GM21526 (cell line): ENCODE measurements around the gene SYNE2.

Experiments
- ATAC-seq: cut with Tn5 transposase; IDR thresholded peaks from one replicate; pipeline ENCODE4 v1.9.1; 2021; ENCODE audit warnings: moderate library complexity; ENCODE audit not compliant: unreplicated experiment, low FRiP score

The SYNE2 gene

DNA sequence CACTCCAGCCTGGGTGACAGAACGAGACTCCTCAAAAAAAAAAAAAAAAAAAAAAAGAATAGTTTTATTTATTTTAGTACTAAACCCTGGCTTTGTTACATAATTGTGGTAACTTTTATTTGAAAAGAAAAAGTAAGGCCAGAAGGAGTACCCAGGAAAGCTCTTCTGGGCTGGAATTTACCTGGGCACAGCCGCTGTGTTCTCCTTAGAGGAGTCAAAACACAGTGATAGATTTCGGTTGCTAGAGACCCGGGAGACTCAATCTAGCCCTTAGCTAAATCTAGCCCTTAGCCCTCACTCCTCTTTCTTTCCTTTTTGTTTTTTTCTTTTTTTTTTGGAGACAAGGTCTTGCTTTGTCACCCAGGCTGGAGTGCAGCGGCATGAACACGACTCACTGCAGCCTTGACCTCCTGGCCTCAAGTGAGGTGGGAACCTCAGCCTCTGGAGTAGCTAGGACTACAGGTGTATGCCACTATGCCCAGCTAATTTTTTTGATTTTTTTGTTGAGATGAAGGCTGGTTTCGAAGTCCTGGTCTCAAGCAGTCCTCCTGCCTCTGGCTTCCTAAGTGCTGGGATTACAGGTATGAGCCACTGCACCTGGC is 49.7 kb downstream of the SYNE2 start:
- ATAC-seq = no peak

DNA sequence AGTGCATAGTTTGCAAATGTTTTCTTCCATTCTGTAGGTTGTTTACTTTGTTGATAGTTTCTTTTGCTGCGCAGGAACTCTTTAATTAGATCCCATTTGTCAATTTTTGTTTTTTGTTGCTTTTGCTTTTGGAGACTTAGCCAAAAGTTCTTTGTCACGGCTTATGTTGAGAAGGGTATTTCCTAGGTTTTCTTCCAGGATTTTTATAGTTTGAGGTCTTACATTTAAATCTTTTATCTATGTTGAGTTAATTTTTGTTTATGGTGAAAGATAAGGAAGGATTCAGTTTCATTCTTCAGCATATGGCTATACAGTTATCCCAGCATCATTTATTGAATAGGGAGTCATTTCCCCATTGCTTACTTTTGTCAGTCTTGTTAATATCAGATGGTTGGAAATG is 51.9 kb downstream of the SYNE2 start:
- no peak for ATAC-seq

DNA sequence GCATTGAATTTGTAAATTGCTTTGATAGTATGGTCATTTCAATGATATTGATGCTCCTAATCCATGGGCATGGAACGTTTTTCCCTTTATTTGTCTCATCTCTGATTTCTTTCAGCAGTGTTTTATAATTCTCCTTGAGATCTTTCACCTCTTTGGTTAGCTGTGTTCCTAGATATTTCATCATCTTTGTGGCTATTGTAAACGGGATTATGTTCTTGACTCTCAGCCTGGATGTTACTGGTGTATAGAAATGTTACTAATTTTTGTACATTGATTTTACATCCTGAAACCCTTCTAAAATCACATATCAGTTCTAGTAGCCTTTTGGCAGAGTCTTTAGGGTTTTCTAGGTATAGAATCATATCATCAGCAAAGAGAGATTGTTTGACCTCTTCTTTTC is 52.6 kb downstream of the SYNE2 start:
- no peak for ATAC-seq

DNA sequence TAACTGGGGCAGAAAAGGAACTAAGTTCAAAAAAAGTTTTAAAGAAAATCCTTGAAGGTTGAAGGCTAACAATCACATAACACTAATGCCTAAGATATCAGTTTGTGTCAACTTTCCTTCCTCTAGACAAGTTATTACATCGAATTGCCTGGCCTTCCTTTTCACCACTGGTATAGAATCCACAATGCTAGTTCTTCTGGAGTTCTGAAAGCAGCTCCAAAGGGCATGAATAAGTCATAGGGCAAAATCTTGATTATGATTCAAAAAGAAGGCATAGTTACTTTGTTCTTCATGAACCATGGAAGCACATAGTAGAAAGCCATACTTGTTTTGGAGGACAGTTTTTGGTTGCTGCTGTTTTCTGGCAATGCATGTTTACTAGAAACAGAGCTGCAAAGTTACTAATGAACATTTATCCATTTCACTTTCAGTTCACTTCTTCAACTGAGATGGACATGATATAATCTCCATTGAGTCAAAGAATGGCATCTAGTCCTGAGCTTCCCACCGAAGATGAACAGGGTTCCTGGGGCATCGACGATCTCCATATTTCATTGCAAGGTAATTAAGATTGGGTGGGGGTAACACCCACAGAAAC is 56.0 kb downstream of the SYNE2 start:
- ATAC-seq = no peak

DNA sequence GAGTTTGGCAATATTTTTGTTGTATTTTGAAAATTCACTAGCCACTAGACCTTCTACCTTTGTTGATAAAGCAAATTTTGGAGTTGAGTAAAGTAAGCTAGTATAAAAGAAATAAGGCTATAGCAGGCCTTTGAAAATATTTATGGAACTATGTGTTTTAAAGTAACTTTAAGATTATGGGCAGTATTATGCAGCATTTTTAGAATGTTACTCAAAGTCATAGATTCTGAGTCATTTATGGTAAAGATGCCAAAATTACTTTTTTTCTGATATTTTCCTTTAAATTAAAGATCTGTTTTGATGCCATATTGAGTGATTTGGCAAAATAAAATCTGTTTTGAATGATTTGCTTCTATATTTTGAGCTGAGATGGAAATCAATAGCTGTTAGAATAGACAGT is 57.2 kb downstream of the SYNE2 start:
- no peak for ATAC-seq

DNA sequence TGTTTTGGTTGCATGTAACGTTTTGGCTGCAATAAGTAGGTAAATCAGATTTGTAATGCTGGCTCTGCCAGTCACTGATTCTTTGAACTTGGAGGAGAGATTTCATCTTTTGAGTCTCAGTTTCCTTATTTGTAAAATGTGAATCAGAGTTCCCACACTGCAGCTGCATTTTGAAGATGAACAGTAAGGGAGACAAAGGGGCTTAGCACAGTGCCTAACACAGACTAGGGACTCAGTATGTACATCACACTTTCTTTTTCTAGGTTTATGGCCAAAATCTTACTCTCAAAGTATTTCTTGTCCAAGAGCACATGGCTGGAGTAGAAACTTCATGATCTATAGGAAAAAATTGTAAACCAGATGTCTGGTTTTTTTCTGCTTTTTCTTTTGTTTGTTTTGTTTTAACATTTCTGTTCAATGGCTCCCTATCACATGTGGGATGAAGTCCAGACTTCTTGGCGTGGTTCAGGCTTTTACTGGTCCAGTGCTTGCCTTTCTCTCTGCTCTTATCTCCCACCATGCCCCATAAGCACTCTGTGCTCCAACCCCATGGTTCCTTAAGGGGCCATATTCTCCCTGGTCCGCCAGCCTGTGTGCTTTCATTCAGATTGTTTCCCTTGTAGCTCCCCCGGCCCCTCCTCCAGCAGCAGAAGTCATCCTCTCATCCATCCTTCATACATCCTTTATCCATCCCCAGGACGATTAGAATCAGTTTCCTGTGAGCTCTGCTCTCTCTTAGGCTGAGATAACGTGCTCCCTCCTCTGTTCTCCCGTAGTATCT is 58.0 kb downstream of the SYNE2 start:
- ATAC-seq = no peak

DNA sequence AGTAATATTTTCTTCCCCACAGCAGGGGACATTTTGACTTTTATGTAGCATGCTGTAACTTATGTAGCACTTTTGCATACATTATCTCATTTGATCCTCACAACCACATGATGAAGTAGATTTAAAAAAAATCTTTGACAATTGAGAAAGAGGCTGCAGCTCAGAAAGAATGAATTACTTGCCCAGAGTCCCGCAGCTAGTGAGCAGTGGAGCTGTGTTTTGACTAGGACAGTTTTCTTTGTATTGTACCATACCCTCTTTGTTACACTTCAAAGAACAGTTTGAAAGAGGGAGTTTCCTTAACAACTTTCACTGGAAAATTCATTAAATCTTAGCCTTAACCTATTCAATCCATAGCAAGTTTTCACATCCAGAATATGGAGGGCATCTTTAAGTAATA is 58.6 kb downstream of the SYNE2 start:
- ATAC-seq = no peak

DNA sequence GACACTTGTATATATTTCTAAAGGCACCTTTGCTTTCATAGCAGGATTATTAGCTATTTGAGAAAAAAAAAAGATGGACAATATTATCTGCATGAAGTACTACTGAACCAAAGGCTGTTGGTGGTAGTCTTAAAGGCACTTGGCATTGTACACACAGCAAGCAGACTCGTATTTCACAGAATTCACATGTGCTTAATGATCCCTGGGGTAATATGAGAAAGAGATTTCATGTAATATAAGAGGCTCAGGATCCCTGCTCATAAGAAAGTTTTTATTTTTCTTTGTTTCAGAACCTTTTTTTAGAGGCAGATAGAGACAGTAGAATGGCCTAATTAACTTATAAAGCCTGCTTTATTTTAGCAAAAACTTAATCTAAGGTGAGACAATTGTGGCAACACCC is 59.5 kb downstream of the SYNE2 start:
- no peak for ATAC-seq

DNA sequence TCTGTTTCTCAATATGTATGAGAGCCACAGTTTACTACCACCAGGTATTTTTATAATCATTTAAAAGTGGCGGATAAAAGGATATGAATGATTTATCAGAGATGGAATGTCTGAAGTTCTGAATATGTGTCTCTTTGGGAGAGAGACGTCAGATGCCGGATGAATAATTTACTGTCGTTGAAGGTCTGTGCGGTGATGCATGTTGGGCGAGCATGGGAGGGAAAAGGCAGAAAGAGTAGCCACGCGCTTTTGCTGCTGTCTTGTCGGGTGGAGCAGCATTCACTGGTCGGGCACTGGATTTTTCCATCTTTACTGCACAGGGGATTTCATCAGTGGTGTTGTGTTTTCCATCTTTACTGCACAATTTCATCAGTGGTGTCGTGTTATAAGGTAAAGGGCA is 65.6 kb downstream of the SYNE2 start:
- no peak for ATAC-seq

DNA sequence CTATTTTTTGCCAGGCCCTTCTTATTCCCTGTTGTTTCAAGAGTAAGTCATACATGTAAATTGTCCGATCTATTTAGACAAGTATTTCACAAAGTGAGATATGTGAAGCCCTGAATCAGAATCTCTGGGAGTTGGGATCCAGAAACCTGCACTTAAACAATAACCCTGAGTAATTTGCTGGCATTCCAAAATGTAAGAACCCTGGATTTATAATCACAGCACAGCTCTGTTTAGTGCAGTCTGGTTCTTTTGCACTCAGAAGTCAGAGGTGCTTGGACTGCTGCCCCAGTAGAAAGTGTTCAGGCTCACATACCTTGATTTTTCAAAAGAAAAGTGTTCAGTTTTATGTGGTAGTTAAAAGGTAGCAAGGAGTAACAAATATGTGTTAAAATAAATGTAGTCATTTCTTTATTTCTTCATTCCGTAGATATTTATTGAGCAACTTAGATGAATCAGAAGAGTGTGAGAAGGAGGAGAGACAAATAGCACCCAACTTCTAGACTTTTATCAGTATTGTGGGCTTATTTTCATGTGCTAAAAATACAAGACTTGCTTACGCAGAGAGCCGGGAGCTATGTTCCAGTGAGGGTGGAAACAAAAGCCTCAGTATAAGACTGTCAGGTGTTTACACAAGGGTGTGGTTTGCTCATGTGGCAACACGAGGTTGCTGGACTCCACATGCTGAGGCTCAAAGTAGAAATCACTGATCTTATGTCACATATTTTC is 70.1 kb downstream of the SYNE2 start:
- no peak for ATAC-seq

DNA sequence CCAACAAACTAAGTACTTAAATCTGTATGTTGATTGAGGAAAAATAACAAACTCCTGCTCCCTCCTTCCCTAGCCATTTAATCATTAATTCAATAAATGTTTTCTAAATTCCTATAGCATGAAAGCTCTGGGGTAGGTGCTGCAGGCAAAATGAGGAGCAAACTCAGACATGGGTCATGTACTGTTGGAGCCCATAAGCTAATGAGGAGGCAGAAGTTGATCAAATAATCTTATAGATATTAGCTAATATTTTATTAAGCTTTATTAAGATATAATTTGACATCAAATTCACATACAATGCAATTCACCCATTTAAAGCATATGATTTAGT is 70.6 kb downstream of the SYNE2 start:
- no peak for ATAC-seq

DNA sequence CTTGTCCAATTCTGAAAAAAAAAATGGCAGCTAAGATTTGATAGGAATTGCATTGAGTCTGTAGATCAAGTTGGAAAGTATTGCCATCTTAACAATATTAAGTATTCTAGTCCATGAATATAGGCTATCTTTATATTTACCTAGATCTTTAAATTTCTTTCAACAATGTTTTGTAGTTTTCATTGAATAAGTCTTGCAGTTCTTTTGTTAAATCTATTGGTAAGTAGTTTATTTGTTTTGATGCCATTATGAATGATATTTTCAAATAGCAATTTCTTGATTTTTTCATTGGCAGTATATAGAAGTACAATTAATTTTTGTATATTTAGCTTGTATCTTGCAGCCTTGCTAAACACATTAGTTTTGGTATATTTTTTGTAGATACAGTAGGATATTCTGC is 71.6 kb downstream of the SYNE2 start:
- no peak for ATAC-seq

DNA sequence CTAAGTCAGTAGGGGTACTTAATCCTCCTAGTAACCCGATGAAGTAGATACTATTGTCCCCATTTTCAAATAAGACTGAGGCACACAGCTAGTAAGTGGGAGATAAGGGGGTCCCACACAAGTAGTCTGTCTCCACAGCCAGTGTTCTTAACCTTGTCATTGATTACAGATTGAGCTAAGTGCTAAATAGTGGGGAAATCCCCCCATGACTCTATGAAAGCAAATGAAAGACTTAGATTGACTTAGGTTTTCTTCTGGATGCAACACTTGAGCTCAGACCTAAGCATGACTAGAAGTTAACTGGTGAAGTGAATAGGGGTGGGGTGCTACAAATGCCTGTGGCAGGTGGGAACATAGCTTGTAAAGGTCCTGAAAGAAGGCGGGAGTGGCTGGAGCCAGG is 73.8 kb downstream of the SYNE2 start:
- no peak for ATAC-seq

DNA sequence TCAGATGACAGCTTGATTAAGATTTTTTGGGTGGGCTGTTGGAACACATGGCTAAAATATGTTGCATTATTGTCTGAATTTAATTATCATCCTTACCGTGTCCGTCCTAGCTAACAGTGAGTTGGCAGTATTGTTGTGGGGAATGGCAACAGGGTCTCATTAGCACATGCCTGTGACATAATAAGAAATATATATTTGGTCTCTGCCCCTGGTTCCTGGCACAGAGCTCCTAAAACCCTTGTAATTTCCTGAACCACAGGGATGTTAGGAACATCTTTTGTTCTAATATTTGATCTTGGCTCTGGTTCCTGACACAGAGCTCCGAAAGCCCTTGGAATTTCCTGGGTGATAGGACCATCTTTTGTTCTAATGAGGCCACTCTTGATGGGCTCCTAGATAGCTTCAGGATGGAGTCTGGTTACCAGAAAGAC is 76.0 kb downstream of the SYNE2 start:
- ATAC-seq = no peak

DNA sequence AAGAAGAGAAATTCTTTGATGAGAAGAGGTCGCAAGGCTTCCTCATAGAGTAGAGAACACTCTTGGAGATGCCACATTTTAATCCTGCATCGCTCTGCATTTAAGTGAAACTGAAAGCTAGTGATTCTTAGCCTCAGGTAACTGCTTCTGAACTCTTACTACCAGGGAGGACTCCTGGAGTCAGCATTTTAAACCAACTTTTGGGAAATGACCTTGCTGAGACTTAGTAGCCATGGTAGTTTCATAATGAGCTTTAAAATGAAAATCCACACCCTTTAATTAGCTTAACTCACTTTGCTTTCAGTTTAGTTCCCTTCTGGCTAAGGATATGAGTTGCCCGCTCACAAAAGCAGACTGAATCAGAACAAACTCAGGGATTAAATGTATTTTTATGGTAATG is 80.3 kb downstream of the SYNE2 start:
- no peak for ATAC-seq

DNA sequence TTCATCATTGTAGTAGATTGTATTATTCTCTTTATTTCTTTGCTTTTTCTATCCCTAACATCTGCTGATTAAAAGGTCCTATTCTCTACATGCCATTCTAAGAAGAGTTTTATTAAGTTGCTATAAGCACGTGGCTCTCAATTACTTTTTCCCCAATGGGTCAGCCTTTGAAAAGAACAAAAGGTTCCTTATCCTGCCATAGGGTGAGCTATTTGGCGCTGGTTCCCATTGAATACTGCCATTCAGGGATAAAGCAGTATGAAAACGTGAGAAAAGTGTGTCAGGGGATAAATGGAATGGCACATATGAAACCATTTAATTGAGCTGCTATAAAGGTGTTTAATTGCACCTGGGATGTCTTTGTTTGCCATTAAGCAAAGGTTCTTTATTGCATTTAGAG is 80.9 kb downstream of the SYNE2 start:
- no peak for ATAC-seq

DNA sequence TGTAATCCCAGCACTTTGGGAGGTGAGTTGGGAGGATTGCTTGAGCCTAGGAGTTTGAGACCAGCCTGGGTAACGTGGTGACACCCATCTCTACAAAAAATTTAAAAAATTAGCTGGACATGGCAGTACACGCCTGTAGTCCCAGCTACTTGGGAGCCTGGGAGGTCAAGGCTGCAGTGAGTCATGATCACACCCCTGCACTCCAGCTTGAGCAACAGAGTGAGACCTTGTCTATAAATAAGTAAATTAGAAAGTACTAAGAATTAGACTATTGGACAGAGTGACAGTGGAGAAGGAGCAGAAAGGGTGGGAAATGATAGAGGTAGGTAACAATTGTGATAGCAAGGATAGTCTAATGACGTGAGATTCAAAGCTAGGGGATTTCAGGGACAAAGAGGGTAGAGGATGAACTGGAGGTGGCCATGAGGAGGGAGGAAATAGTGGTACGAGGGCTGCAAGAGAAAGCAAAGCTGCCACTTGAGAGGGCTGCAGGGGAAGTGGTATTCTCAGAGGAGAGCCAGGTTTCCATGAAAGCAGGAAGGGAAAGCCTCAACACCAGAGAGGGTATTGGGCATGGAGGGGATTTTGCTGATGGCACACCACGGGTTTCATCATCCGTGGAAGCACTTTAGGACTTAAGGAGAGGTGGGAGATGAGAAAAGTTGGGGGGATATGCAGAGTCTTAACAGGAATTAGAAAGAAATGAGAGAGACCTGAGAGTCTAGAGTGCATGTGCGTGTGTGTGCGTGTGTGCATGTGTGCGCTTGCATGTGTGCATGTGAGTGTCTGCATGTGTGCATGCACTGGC is 85.6 kb downstream of the SYNE2 start:
- ATAC-seq = no peak

DNA sequence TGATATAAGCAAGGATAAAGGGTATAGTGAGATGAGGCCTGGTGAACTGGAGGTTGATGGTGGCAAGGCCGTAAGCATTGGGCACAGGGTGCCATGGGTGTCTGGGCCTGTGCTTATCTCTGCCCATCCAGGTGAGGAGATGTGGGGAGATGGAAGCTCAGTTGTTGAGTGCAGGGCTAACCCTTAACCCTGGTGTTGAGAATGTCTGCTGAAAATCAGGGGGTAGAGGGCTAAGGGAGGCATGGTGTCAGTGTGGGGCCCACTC is 86.1 kb downstream of the SYNE2 start:
- ATAC-seq = no peak

DNA sequence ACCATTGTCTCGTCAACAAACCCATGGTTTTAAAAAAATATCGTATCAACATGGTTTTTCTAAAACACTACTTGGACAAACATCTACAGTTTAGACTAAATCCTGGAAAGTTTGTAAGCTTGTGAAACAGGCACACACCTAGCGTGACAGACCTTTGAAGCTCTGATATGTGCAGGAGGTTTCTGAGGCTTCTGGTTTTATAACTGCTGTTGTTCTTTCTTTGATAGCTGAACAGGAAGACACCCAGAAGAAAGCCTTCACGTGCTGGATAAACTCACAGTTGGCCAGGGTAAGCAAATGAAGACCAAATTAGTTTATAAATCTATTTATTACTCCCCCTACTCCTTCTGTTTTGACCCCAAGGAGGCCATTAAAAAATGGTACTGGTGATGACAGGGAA is 87.6 kb downstream of the SYNE2 start:
- ATAC-seq = no peak

DNA sequence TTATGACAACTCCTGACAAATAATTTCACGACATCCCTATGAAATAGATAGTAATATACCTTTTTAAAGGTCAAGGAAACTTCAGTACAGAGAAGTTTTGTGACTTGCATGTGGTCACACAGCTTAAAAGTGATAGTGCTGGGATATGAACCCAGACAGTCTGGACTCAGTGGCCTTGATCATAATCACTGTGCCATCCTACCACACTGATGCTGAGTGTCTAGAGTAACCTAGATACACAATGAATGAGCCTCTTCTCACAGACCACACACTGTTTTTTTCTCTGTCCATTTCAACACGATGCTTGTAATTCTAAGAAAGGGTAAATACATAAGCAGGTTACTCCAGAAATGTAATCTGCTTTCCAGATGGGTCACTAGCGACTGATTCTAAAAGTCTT is 88.2 kb downstream of the SYNE2 start:
- ATAC-seq = no peak

DNA sequence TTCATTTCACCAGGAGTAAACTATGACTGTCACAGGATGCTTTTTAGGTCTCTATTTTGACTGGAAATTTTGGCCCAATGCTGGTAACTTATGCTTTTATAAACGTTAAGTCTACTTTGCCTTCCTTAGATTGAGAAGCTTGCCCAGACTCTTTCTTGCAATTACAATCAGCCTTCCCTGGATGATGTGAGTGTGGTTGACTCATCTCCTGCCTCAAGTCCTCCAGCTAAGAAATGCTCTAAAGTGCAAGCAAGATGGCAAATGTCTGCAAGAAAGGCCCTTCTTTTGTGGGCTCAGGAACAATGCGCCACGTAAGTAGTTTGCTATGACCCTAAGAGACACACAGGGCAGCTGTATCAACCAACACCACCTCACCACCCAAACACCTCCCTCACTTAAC is 96.9 kb downstream of the SYNE2 start:
- no peak for ATAC-seq
